Inflammatory macrophage treated with lipopolysaccharide for 1 hour (primary cell): Measurements from ENCODE around the gene AWAT1.
A peak's percentile ranks its signal among the peaks of the same experiment; 100 is the strongest.
"Not testable (repeated sequence)": the region's sequence is repeated elsewhere in the genome, so short reads cannot be mapped to it uniquely, and the experiment has no call there.

Source experiments
- DNase-seq, 2 donors: peaks; one replicate each; pipeline ENCODE4 v3.0.0-alpha.2; 2020 to 2022

The AWAT1 gene

GRCh38 chrX:70234355-70234754 is at the start of gene AWAT1:
Gene AWAT1 (plus strand): TSS chrX:70234655. CDS start chrX:70234696, 41 bp downstream.
- no peak for DNase-seq

GRCh38 chrX:70190225-70190624 is 44.2 kb upstream of the AWAT1 start:
- no peak for DNase-seq

DNA sequence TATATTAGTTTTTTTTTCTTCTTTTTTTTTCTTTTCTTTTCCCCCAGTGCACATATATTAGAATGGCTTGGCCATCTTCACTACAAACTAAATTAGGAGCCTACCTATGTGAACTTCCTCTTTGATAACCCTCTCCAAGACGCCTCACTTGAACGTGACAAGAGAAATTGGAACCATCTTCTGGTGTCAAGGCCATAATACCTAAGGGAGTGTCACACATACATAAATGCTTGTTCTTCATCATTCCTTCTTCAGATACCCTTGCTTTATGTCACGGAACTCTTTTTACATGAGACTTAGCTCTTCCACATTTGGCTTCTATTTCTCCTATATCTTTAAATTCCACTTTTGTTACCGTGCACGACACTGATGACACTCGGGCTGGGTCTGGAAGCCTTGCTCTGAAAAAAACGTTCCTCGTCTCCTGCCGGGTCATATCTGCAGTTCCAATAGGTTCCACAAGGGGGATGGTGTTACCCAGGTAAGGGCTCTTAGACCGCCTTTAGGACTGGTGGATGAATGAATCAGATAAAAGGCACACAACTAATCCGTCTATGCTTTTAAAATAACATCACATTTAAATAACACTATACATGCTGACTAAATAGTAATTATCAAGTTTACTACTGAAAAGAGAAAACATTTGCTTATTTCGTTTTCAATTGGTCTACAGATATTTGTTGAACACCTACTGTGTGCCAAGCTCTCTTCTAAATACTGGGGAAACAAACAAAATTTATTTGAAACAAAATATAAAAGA is 37.3 kb upstream of the AWAT1 start:
- peak; percentile 4 to 56 for DNase-seq

DNA sequence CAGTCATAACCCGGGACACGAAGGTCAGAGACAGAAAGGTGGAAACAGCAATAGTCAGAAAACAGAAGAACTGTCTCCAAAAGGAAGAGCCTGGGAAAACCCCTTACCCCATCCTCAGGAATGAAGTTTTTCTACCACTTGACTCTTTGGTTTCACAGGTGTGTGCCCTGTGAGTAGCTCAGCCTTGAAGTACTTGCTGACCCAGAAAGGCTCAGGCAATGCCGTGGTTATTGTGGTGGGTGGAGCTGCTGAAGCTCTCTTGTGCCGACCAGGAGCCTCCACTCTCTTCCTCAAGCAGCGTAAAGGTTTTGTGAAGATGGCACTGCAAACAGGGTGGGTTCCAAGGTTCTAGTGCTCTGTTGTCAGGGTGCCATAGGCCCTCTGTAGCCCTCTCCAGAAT is 32.7 kb upstream of the AWAT1 start:
- no peak for DNase-seq

DNA sequence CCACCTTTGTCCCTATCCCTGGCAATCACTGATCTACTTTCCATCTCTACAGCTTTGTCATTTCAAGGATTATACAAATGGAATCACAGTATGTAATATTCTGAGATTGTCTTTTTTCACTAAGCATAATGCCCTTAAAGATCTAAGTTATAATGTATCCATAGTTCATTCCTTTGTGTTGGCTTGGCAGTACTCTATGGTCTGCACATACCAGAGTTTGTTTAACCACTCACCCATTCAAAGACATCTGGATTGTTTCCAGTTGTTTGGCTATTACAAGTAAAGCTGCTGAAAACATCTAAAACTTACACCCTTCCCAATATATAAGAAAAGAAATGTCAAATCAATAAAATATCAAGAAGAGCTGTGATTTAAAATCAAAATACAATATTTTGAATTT is 26.0 kb upstream of the AWAT1 start:
- no peak for DNase-seq

GRCh38 chrX:70209570-70209969 is 24.9 kb upstream of the AWAT1 start:
- DNase-seq: not testable (repeated sequence)

GRCh38 chrX:70219938-70220764 is 14.3 kb upstream of the AWAT1 start:
- no peak for DNase-seq

- DNase-seq: no peak
These were observed 8.4 kb upstream of the AWAT1 start for GRCh38 chrX:70226048-70226447.

- DNase-seq: no peak
These were observed 7.8 kb upstream of the AWAT1 start for GRCh38 chrX:70226687-70227086.

DNA sequence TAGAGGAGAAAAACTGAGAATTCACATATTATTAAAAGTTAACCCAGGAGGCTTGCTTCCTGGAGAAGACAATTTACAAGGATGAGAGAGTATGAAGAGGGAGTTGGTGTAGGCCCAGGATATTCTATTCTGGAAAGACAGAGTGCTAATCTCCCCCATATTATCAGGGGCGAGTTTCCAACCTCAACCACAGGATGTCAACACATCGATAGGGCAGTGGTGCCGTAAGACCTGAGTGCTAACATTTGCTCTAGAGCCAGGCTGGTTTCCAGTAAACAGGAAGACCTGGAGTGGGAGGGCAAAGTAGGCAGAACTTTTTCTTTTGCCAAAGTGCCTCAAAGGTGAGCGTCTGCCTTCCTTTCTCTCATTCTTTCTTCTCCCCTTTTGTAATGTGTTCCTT is 2.8 kb upstream of the AWAT1 start:
- DNase-seq: no peak

- DNase-seq: no peak
These were observed 6.3 kb downstream of the AWAT1 start for GRCh38 chrX:70240751-70241150.

GRCh38 chrX:70241501-70241900 is 7.0 kb downstream of the AWAT1 start:
- no peak for DNase-seq

DNA sequence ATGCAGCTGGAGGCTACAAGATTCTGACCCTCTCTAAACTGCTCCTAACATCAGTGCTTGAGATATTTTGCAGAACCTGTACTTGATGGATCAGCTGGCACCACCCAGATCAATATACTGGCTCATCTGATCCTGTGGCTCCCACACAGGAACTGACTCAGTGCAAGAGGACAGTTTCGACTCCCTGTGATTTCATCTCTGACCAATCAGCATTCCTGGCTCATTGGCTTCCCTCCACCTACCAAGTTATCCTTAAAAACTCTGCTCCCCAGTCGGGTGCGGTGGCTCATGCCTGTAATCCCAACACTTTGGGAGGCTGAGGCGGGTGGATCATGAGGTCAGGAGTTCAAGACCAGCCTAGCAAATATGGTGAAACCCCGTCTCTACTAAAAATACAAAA is 9.1 kb downstream of the AWAT1 start:
- not testable (repeated sequence) for DNase-seq

DNA sequence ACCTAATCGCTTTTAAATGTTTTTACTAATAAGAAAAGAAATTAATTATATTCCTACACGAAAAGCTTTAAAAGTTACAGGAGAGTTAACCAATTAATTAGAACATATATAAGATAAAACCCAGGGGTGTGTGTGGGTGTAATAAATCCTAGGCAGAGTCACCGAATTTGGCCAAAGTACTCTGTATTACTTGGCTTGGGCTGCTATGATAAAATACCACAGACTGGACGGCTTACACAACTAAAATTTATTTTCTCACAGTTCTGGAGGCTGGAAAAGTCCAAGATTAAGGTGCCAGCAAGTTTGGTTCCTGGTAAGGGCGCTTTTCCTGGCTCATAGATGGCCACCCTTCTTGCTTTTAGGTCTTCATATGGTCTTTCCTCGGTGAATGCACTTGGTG is 10.4 kb downstream of the AWAT1 start:
- DNase-seq: no peak

DNA sequence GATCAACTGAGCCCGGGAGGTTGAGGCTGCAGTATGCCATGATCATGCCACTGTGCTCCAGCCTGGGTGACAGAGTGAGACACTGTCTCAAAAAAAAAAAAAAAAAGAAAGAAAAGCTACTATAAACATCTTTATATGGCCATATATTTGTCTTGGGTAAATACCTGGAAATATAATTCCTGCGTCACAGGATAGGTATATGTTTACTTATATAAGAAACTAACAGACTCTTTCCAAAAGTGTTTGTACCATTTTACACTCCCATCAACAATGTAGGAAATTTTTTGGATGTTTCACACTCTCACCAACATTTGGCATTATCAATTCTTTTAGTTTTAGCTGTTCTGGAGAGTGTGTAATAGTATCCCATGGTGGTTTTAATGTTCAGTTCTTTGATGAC is 12.8 kb downstream of the AWAT1 start:
- DNase-seq: no peak

DNA sequence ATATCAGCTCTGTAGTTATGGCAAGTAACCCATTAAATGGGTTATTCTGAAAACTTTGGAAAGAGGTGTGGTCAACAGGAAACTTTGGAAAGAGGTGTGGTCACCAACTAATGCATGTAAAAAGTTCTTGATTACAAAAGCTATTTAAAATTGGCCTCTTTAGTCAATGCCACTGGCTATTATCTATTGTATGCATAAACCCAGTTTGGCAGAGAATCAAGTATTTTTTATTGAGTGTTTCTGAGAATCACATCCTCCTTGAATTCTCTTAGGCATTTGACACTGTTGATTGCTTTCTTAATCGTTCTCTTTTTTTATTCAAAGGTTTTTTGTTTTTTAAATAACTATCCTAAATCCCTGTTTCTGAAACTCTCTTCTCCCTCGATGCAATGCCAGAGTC is 18.0 kb downstream of the AWAT1 start:
- DNase-seq: no peak

DNA sequence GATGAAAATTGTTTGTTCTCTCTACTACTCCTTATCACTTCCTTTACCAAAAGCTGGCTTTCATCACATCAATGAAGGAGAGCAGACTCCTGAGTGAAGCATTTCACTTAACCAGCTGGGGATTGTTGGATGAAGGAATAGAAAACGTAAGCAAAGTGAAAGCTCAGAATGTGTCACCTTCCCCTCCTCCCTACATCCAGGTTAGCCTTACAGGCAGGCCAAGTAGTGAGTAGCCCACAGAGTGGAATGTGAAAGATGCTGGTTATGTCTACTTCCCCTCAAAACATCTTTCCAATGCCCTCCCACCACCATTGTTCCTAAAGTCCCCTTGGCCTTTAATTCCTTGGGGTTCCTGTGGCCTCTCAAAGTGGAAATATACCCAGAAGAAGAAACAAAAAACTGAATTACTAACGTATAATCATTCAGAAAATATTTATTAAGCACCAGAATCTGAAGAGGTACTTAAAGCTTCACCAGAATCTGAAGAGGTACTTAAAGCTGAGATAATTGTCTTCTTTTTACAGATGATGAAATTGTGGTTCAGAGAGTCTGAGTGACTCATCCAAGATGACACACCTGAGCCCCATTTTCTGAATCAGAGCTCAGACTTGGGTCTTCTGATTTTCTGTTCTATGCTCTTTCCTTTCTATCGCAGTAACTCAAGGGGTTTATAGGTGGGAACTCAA is 19.1 kb downstream of the AWAT1 start:
- DNase-seq: no peak

DNA sequence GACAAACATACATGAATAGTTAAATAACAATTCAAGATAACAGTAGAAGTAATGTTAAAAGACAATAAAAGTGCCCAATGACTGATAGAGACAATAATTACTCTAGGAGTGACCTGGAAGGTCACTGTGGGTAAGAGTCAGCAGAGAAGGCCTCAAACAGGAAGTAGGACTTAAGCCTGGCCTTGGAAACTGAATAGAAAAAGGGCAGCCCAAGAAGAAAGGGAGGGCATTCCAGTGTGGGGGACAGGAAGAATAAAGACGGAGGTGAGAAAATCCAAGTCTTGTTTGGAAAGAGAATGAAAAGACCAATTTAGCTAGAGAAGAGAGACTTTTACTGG is 19.6 kb downstream of the AWAT1 start:
- DNase-seq: no peak

GRCh38 chrX:70254909-70255308 is 20.5 kb downstream of the AWAT1 start:
- no peak for DNase-seq

GRCh38 chrX:70255452-70255851 is 21.0 kb downstream of the AWAT1 start:
- DNase-seq: no peak

GRCh38 chrX:70257423-70258288 is 23.2 kb downstream of the AWAT1 start:
- DNase-seq: no peak

DNA sequence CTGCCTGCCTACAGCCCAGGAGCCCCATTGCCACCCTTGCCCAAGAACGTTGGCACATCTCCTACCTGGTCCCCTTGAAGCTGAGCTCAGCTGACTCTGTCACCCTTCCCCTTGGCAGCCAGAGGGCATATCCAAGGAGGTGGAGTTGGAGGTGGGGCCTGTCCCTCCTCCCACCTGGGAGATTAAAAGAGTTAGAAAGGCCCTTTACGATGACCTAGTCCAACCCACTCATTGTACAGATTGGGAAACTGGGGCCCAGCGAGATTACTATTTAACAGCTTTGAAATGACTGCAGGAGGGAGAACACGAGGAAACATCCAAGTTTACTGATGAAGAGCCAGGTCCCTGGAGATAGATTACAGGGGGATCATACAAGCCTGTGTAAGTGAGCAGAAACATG is 25.6 kb downstream of the AWAT1 start, which contains the start of gene P2RY4:
Gene P2RY4, minus strand, starts transcription at position 101 of the 400 bp plus-strand sequence. CDS start 580 bp downstream, outside the sequence.
- DNase-seq: no peak
